GM19043 (cell line): ENCODE measurements around the gene PLA2G12A.
A peak's percentile ranks its signal among the peaks of the same experiment; 100 is the strongest.

Experiments
- ATAC-seq: cut with Tn5 transposase; IDR thresholded peaks from one replicate; pipeline ENCODE4 v1.9.1; 2021; ENCODE audit warnings: low read depth; ENCODE audit not compliant: unreplicated experiment

The PLA2G12A gene

DNA sequence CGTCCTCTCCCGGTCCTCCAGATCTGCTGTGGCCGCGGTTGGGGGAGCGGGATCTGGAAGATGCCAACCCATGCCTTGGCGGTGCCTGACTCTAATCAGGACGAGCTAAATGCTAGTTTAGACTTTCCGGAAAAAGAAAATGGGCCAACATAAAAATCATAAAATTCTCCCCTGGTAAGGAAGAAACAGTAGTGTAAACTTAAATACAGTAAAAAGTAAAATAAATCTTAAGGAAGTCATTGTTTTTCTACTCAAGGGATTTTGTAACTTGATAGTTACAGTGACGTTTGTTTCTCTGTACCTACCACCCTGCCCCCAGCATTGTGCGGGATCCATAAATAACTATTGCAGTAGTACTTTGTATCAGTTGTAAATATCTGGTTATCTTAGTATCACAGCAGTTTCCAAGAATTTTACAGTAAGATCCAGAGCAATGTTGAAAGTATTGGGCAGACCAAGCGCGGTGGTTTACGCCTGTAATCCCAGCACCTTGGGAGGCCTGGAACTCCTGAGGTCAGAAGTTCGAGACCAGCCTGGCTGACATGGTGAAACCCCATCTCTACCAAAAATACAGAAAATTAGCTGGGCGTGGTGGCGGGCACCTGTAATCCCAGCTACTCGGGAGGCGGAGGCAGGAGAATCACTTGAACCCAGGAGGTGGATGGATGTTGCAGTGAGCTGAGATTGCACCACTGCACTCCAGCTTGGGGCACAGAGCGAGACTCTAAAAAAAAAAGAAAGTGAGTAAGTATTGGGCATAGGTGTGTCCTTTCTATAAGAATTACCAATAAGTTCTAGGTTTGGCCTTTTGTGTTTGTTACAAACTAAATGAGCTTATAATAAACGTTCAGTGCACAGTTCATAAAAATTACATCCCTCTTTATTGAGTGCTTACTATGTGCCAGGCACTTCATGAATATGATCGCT lies 1.0 kb upstream of the PLA2G12A start:
- ATAC-seq = no peak

- ATAC-seq = no peak
Observed at GRCh38 chr4:109729117-109729717, 653 bp downstream of the PLA2G12A start.

DNA sequence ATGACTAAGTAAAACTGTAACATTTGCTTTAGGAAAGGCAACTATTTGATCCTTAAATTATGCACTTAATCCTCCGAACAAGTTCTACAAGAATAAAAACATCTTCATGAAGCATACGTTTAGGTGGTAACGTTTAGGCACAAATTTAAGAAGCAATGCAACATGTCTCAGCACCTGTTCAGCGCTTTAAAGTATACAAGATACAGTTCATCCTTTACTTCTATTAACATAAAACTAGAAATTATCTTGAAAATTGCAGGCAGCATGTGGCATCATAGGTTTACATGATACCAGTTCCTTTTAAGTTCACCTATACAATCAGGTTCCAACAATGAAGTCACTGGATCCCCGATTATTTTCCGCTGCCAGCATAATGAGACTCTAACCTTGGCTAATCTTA lies 1.5 kb downstream of the PLA2G12A start:
- no peak for ATAC-seq

DNA sequence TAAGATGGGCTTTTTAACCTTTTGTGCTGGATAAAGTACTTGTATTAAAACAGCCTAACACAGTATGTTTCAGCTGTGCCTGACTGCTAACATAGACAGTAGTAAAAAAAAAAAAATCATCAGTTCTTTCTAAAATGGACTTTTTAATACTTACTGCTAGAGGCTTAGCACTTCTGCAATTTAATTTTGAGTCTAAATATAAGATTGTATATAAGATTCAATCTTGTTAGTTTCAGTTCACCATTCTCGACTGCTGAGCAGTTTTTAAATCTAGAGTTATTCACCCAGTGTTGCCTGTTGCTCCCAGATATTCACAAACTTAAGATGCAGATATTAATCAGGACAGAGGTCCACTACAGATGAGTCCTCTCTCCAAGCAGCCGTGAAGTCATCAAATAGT lies 6.8 kb downstream of the PLA2G12A start:
- no peak for ATAC-seq

GRCh38 chr4:109722357-109722756 lies 7.5 kb downstream of the PLA2G12A start:
- ATAC-seq = no peak

- ATAC-seq = no peak
Observed at GRCh38 chr4:109721033-109721432, 8.8 kb downstream of the PLA2G12A start.

DNA sequence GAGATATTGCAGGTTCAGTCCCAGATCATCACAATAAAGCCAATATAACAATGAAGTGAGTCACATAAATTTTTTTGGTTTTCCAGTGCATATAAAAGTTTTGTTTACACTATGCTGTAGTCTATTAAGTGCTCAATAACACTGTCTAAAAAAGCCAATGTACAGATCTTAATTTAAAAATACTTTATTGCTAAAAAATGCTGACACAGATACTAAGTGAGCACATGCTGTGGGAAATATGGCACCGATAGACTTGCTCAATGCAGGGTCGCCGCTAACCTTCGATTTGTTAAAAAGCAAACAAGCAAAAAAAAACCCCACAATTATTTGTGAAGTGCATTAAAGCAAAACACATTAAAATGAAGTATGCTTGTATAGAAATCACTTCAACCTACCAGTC lies 10.3 kb downstream of the PLA2G12A start:
- no peak for ATAC-seq

- no peak for ATAC-seq
Observed at GRCh38 chr4:109718759-109719158, 11.1 kb downstream of the PLA2G12A start.

DNA sequence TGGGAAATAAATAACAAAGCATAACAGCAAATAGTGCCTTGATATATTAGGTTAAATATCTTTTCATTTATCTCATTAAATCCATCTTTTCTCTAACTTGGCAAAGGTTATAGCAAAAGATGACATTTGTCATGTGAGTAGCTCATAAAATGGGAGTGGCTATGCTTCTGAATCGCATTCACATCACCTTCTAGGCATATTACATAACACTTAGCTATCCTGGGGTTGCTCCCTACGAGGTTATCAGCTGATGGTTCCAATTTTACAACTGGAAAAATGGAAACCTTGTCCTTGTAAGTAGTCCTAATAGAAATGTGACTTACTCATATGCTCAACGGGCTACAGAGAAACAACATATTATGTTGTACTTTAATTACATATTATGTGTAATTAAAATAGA lies 16.4 kb downstream of the PLA2G12A start:
- ATAC-seq = no peak

- peak; percentile 79 for ATAC-seq
Observed at GRCh38 chr4:109708990-109709389, 20.9 kb downstream of the PLA2G12A start.

DNA sequence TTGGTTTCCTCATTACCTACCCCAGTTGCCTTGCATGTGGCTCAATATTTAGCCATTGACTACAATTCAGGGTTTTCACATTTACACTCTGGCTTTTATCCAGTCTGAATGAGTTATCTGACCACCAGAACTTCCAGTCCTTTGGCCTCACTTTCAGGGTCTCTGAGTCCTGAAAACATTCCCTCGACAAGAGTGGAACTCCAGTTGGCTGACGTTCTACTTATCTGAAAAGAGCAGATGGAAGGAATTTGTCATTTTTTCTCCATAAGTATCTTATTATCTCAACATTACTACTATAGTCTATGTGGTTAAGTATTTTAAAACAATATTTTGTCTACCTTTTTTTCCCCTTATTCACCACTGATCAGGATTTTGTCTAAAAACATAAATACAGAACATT lies 21.4 kb downstream of the PLA2G12A start:
- ATAC-seq = no peak

- ATAC-seq = no peak
Observed at GRCh38 chr4:109703664-109704361, 26.1 kb downstream of the PLA2G12A start.

GRCh38 chr4:109702950-109703663 lies 26.8 kb downstream of the PLA2G12A start, which contains the start of gene CASP6:
CASP6 (minus strand) TSS chr4:109703445; CDS start chr4:109703395, 50 bp downstream.
- peak; percentile 65 for ATAC-seq

- no peak for ATAC-seq
Observed at GRCh38 chr4:109701566-109702410, 28.1 kb downstream of the PLA2G12A start.

GRCh38 chr4:109699553-109700225 lies 30.2 kb downstream of the PLA2G12A start:
- no peak for ATAC-seq

- no peak for ATAC-seq
Observed at GRCh38 chr4:109698656-109699055, 31.2 kb downstream of the PLA2G12A start.

DNA sequence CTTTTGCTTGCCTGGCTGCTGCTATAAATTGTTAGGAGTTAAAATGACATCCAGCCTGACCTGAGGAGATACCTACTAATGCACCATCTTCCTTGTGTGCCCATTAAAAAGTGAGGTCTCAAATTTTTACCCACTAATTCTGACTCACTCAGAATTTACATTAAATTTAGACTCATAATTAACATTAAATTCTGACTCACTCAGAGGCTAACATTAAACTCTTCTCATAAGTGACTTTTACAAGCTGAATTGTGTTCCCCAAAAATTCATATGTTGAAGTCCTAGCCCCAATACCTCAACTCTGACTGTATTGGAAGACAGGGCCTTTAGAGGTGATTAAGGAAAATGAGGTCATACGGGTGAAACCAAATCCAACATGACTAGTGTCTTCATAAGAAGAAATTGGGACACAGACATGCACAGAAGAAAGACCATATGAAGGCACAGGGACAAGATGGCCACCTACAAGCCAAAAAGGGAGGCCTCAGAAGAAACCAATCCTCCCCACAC lies 38.4 kb downstream of the PLA2G12A start:
- no peak for ATAC-seq

DNA sequence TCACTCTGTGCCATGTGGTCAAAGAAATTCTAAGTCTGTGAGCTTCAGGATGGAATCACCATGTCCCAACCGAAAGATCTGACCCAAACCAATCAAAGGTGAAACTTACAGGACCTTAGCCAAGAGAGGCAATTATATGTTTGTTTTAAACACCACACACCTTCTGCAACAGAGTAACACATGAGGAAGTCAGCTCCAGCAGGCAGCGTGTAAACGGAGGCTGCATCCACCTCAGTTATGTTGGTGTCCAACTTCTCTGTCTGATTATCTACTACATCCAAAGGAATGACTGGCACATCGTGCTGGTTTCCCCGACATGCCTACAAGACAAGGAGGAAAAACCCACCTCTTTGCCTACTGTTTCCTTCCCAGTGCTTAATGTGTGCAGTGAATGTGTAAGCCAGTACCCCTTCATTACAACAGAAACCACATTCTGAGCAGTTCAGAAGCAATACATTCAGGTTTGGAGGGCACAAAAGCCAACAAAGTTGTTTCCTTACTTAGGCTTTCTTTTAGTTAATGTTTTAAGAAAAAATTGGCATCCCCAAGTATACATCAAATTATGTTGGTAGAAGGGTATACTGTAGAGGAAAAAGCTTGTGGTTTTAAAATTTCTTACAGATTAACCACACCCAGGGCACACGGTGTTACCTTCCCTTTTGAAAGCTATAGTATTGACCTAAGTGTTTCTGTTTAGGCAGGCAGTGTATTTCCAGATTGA lies 39.0 kb downstream of the PLA2G12A start:
- ATAC-seq = peak; percentile 89
